ENCODE results near the gene CADM1. TPM values are rescaled to one million over a fixed set of nuclear protein-coding genes. Genes with fewer than 3 reads are reported as not detected.

Gene CADM1
- total and polyA plus RNA-seq, 2 donors (not counting 3 experiments of a cell fraction or from before 2014, with no cell fraction given): 0.52 to 2.6 TPM

DNA sequence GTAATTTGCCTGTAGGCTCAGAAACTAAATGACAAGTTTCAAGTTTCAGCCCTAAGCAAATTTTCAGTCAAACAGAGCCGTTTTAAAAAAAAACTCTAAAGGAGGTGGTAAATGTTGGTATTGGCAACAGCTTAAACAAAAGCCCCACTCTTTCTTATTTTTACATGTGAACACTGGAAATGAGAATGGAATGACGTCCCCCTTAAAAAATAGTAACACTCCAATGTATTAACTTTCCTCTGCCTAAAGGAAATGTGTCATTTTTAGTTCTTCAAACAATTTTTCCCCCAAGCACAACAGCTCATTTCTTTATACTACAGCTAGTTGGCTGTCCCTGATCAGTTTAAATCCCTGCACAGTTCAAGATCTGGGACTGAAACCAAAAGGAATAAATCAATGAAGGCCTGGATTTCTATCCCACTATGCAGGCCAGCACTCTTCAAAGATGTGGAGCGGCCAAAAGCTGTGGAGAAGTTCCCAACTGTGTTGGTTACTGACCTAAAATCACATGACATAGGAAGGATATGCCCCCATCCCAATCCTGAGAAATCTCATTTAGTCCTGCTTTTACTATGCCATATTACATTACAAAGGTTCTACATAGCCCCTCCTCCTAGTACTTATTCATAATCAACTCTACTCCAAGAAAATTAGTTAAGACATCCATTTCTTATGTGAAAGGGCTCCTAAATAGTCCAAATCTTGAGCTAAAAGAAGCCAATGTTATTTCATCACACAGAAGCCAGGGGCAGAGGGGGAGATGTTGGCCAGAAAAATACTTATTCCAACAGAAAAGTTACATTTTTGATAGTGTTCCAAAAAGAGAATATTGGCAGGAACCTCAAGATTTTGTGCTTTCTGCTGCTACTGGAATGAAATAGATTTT is 95.9 kb downstream of the CADM1 start:
- no peaks in the 10 kb centered on the region for H3K79me2 ChIP-seq (ENCODE audit: control insufficient read depth, insufficient read depth, low read length)
- FAIRE-seq: no peak
- ChIA-PET CTCF (no interaction called here), POLR2A (no interaction called here)
- no TSS peak for BruUV-seq (replicated peaks)
- no peak overlapping the region for H3K4me2 ChIP-seq (ENCODE audit: insufficient read depth, low read length)
- H3K9ac ChIP-seq (replicated peaks; ENCODE audit: extremely low read depth, insufficient read depth, low read length): no peak overlapping the region
- H2AFZ ChIP-seq (ENCODE audit: low read depth, low read length): no peak overlapping the region
- TF ChIP-seq JUN (IDR thresholded peaks at IDR 0.05; ENCODE audit: borderline replicate concordance, insufficient read depth, insufficient read length, low read depth) (no peak), FOS (IDR thresholded peaks at IDR 0.05; ENCODE audit: borderline replicate concordance, insufficient read depth, low read length) (no peak), MYC (IDR thresholded peaks at IDR 0.05; ENCODE audit: low read depth, low read length) (no peak), POLR2AphosphoS5 (IDR thresholded peaks at IDR 0.05; ENCODE audit: insufficient read depth, low read depth, low read length) (no peak), GATA2 (IDR thresholded peaks at IDR 0.05; ENCODE audit: insufficient read depth, insufficient read length, low read depth, low read length) (no peak)
- TF ChIP-seq, protein P1, sequence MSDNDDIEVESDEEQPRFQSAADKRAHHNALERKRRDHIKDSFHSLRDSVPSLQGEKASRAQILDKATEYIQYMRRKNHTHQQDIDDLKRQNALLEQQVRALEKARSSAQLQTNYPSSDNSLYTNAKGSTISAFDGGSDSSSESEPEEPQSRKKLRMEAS (IDR thresholded peaks at IDR 0.05; ENCODE audit: insufficient read depth, insufficient read length): no peak
- TF ChIP-seq, protein P2, sequence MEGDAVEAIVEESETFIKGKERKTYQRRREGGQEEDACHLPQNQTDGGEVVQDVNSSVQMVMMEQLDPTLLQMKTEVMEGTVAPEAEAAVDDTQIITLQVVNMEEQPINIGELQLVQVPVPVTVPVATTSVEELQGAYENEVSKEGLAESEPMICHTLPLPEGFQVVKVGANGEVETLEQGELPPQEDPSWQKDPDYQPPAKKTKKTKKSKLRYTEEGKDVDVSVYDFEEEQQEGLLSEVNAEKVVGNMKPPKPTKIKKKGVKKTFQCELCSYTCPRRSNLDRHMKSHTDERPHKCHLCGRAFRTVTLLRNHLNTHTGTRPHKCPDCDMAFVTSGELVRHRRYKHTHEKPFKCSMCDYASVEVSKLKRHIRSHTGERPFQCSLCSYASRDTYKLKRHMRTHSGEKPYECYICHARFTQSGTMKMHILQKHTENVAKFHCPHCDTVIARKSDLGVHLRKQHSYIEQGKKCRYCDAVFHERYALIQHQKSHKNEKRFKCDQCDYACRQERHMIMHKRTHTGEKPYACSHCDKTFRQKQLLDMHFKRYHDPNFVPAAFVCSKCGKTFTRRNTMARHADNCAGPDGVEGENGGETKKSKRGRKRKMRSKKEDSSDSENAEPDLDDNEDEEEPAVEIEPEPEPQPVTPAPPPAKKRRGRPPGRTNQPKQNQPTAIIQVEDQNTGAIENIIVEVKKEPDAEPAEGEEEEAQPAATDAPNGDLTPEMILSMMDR (IDR thresholded peaks at IDR 0.05; ENCODE audit: extremely low read depth in 1 of 2, insufficient read depth in 1 of 2, low read depth in 1 of 2, low read length in 2 of 2): no peak
- H3K9me3 ChIP-seq (replicated peaks; ENCODE audit: control insufficient read depth, insufficient read depth, low read length): no peaks in the 10 kb centered on the region
- H4K20me1 ChIP-seq (replicated peaks; ENCODE audit: control insufficient read depth, extremely low read depth, insufficient read depth, low read length): no peaks in the 10 kb centered on the region
- H3K27me3 ChIP-seq (ENCODE audit: control insufficient read depth in 2 of 2, insufficient read depth in 2 of 2, low read length in 2 of 2): no peaks in the 10 kb centered on the region
- H3K9me1 ChIP-seq (replicated peaks; ENCODE audit: control insufficient read depth, extremely low read depth, insufficient read depth, low read length): no peaks in the 10 kb centered on the region
- H3K4me1 ChIP-seq (ENCODE audit: control insufficient read depth, extremely low read depth, insufficient read depth, low read length): no peaks in the 10 kb centered on the region
- intact Hi-C loops (cut with micrococcal nuclease): no loop called here
- dilution Hi-C loops (cut with MboI; ENCODE audit: extremely low pct_ligation_motif_present, low sequenced_read_pairs): no loop called here
- no peak overlapping the region for H3K4me3 ChIP-seq (replicated peaks in 1 of 3; ENCODE audit: insufficient read depth in 1 of 3, low read depth in 1 of 3, low read length in 3 of 3)
- no peak for DNase-seq (ENCODE audit: low read depth, low spot score)
- H3K27ac ChIP-seq (ENCODE audit: insufficient read depth, low read depth, low read length): no peak overlapping the region
- no peaks in the 10 kb centered on the region for H3K36me3 ChIP-seq (ENCODE audit: control insufficient read depth in 2 of 2, extremely low read depth in 1 of 2, insufficient read depth in 2 of 2, low read length in 2 of 2)
